Right cardiac atrium (tissue), 5 donors: Measurements from ENCODE around the gene ZNF474. TPM values are rescaled to one million over a fixed set of nuclear protein-coding genes. Genes with fewer than 3 reads are reported as not detected.

Source experiments
- ATAC-seq, 2 donors: fragments of 200-7000 bp; cut with Tn5 transposase; one replicate each; pipeline versions ENCODE4 v1.8.0 to v1.9.1; 2020; ENCODE audit warnings: moderate library complexity in 2 of 2, mild to moderate bottlenecking in 1 of 2
- DNase-seq, 3 donors: peaks; one replicate each; pipeline ENCODE4 v3.0.0-alpha.2; 2020
- H3K27ac ChIP-seq: one replicate; pipeline ENCODE4 v1.5.1; 2013; ENCODE audit warnings: mild to moderate bottlenecking, low read length, control low read depth, moderate library complexity
- H3K27me3 ChIP-seq: one replicate; pipeline ENCODE4 v1.6.1; 2013; ENCODE audit not compliant: control insufficient read depth, insufficient read depth
- H3K4me1 ChIP-seq: one replicate; pipeline ENCODE4 v1.6.1; 2013; ENCODE audit warnings: low read length; ENCODE audit not compliant: control insufficient read depth, insufficient read depth
- H3K4me3 ChIP-seq: one replicate; pipeline ENCODE4 v1.5.1; 2013; ENCODE audit warnings: low read length, control low read depth
- H3K9me3 ChIP-seq: one replicate; pipeline ENCODE4 v1.6.1; 2013; ENCODE audit warnings: low read length; ENCODE audit not compliant: control insufficient read depth
- WGBS: extraction: QIAGEN DNeasy Blood & Tissue Kit; methylation state at CpG from one replicate; pipeline ENCODE4 v1.1.7; 2013; 5-methylcytosine and 5-hydroxymethylcytosine counted together
- intact Hi-C, 4 donors: fragments of 100-400 bp; cut with DNase I; formaldehyde crosslinking; loops; one replicate each; pipeline versions ENCODE4 v1.11.0 to v1.14.0; 2022 to 2023
- polyA plus RNA-seq: library from polyadenylated mRNA; stranded (reverse); fragments of 200-250 nt; gene quantifications from one replicate; pipeline ENCODE4 v1.2.3, GENCODE V29; 2013
- total RNA-seq, 4 donors: library from RNA; stranded (reverse); fragmentation: NEBNext Ultra II Directional; extraction: Animal tissue kit (Norgen Biotek cat#: 25700); gene quantifications; one replicate each; pipeline ENCODE4 v1.2.1, GENCODE V29; 2021
- donor health status: healthy with polysubstance abuse.
- donor health status: DM: no; HTN: yes; CAD: no.
- donor health status: DM: no; HTN: no; CAD: no.
- donor health status: DM: no; HTN: yes; CAD: no; lungs with severe emphysema.
- donor health status: DM: yes; HTN: yes; CAD: no.

The ZNF474 gene
- total and polyA plus RNA-seq, 5 donors, result 0.25 to 0.32 TPM; not detected in 3

GRCh38 chr5:122154491-122154890, 25.1 kb downstream of the ZNF474 start:
- intact Hi-C loops, result no loop called here
- DNase-seq, result no peak
- ATAC-seq, result no peak
- Histone ChIP-seq H3K9me3 (no peaks in the 10 kb centered on the region), H3K4me1 (peaks cover 3% of the 10 kb centered on the region), H3K27me3 (no peaks in the 10 kb centered on the region), H3K27ac (no peak overlapping the region), H3K4me3 (no peak overlapping the region)
- WGBS, result 92% methylated on average over 5 of the region's 5 CpGs

GRCh38 chr5:122154910-122155309, 25.6 kb downstream of the ZNF474 start:
- intact Hi-C loops, result no loop called here

GRCh38 chr5:122155546-122155945, 26.2 kb downstream of the ZNF474 start:
- no peak overlapping the region for H3K27ac ChIP-seq
- no peaks in the 10 kb centered on the region for H3K27me3 ChIP-seq
- ATAC-seq (no peak), DNase-seq (no peak)
- H3K9me3 ChIP-seq, result no peaks in the 10 kb centered on the region
- H3K4me1 ChIP-seq, result peaks cover 3% of the 10 kb centered on the region
- H3K4me3 ChIP-seq, result no peak overlapping the region
- 75% methylated on average over 3 of the region's 3 CpGs for WGBS
- intact Hi-C loops, result no loop called here

More at GRCh38 chr5:122154910-122155309, 25.6 kb downstream of the ZNF474 start:
- Histone ChIP-seq H3K9me3 (no peaks in the 10 kb centered on the region), H3K4me3 (no peak overlapping the region), H3K4me1 (peaks cover 3% of the 10 kb centered on the region), H3K27me3 (no peaks in the 10 kb centered on the region), H3K27ac (no peak overlapping the region)
- WGBS, result 70% methylated on average over 7 of the region's 7 CpGs
- ATAC-seq, result peak; percentile 36 to 41
- DNase-seq, result peak in 1 of 3 donors; percentile 14

- intact Hi-C loops, result no loop called here
- Histone ChIP-seq H3K27me3 (no peaks in the 10 kb centered on the region), H3K27ac (no peak overlapping the region), H3K9me3 (no peaks in the 10 kb centered on the region), H3K4me3 (no peak overlapping the region), H3K4me1 (peaks cover 3% of the 10 kb centered on the region)
- ATAC-seq, result no peak
- DNase-seq, result no peak
- 54% methylated on average over 1 of the region's 1 CpG for WGBS
Measured at GRCh38 chr5:122156724-122157325, 27.5 kb downstream of the ZNF474 start.

GRCh38 chr5:122162100-122162638, 32.8 kb downstream of the ZNF474 start:
- Histone ChIP-seq H3K4me3 (no peak overlapping the region), H3K27me3 (no peaks in the 10 kb centered on the region), H3K27ac (no peak overlapping the region), H3K4me1 (no peaks in the 10 kb centered on the region), H3K9me3 (no peaks in the 10 kb centered on the region)
- DNase-seq, result no peak
- WGBS, result 67% methylated on average over 3 of the region's 3 CpGs
- intact Hi-C loops, result no loop called here
- ATAC-seq, result no peak

- H3K27me3 ChIP-seq, result no peaks in the 10 kb centered on the region
- DNase-seq, result peak in 1 of 3 donors; percentile 44
- H3K4me1 ChIP-seq, result no peaks in the 10 kb centered on the region
- ATAC-seq, result peak; percentile 90 to 91
- H3K4me3 ChIP-seq, result no peak overlapping the region
- no peak overlapping the region for H3K27ac ChIP-seq
- 55% methylated on average over 4 of the region's 4 CpGs for WGBS
- no peaks in the 10 kb centered on the region for H3K9me3 ChIP-seq
- intact Hi-C loops, result no loop called here
Measured at GRCh38 chr5:122163121-122164069, 34.0 kb downstream of the ZNF474 start.

- Histone ChIP-seq H3K4me1 (no peaks in the 10 kb centered on the region), H3K27me3 (no peaks in the 10 kb centered on the region), H3K4me3 (no peak overlapping the region), H3K9me3 (no peaks in the 10 kb centered on the region), H3K27ac (no peak overlapping the region)
- ATAC-seq, result no peak
- intact Hi-C loops, result no loop called here
- no peak for DNase-seq
Measured at GRCh38 chr5:122164070-122164435, 34.7 kb downstream of the ZNF474 start.

GRCh38 chr5:122164831-122165558, 35.6 kb downstream of the ZNF474 start:
- 83% methylated on average over 3 of the region's 3 CpGs for WGBS
- DNase-seq, result no peak
- intact Hi-C loops, result no loop called here
- Histone ChIP-seq H3K27ac (no peak overlapping the region), H3K4me3 (no peak overlapping the region), H3K4me1 (no peaks in the 10 kb centered on the region), H3K9me3 (no peaks in the 10 kb centered on the region), H3K27me3 (no peaks in the 10 kb centered on the region)
- ATAC-seq, result no peak

GRCh38 chr5:122165559-122166078, 36.3 kb downstream of the ZNF474 start:
- no peaks in the 10 kb centered on the region for H3K9me3 ChIP-seq
- DNase-seq (no peak), ATAC-seq (no peak)
- no peak overlapping the region for H3K4me3 ChIP-seq
- intact Hi-C loops, result no loop called here
- no peak overlapping the region for H3K27ac ChIP-seq
- WGBS, result 87% methylated on average over 3 of the region's 3 CpGs
- H3K4me1 ChIP-seq, result no peaks in the 10 kb centered on the region
- H3K27me3 ChIP-seq, result no peaks in the 10 kb centered on the region

GRCh38 chr5:122169350-122170103, 40.2 kb downstream of the ZNF474 start:
- Histone ChIP-seq H3K4me1 (peaks cover 1% of the 10 kb centered on the region), H3K4me3 (no peak overlapping the region), H3K27ac (no peak overlapping the region), H3K27me3 (no peaks in the 10 kb centered on the region), H3K9me3 (no peaks in the 10 kb centered on the region)
- no peak for DNase-seq
- intact Hi-C loops, result no loop called here
- ATAC-seq, result no peak
- WGBS, result 96% methylated on average over 4 of the region's 4 CpGs
